Endothelial cell of umbilical vein (primary cell): ENCODE data around the gene ADCY9. TPM values are rescaled to one million over a fixed set of nuclear protein-coding genes. Genes with fewer than 3 reads are reported as not detected.

ENCODE experiments used
- BruUV-seq: library from RNA; stranded (reverse); fragments of 400-500 nt; replicated peaks from 2 replicates; lab custom pipeline; 2021; lab: Mats Ljungman, UMichigan
- CTCF ChIA-PET: fragments of 300-600, 350-600 bp; sonication (Branson Sonifier 250); formaldehyde crosslinking; loops from one replicate; lab custom pipeline; 2021; ENCODE audit warnings: antibody characterized with exemption, inconsistent platforms; lab: Charles Lee
- POLR2A ChIA-PET: fragments of 300-600, 350-600 bp; sonication (Branson Sonifier 250); formaldehyde crosslinking; loops from one replicate; lab custom pipeline; 2021; ENCODE audit warnings: antibody characterized with exemption, inconsistent platforms; lab: Charles Lee
- DNase-seq: peaks from one replicate; pipeline ENCODE4 v3.0.0-alpha.2; 2011; ENCODE audit warnings: low read depth, low spot score
- FAIRE-seq: peaks from 2 replicates; lab custom pipeline; 2011; peaks lifted over from hg19 to GRCh38; lab: Jason Lieb, UNC
- H2AFZ ChIP-seq: 2 replicates; pipeline ENCODE4 v1.6.0; 2012; ENCODE audit warnings: low read depth, low read length, control low read depth, inconsistent platforms
- H3K27ac ChIP-seq: 2 replicates; pipeline ENCODE4 v1.5.1; 2011; ENCODE audit warnings: low read depth, mild to moderate bottlenecking, control low read depth, low read length, moderate library complexity; ENCODE audit not compliant: insufficient read depth
- H3K27me3 ChIP-seq, 2 experiments: 2 replicates each; pipeline versions ENCODE4 v1.6.0 to v1.6.1; 2011; ENCODE audit warnings: low read length in 2 of 2, mixed read lengths in 1 of 2; ENCODE audit not compliant: control insufficient read depth in 2 of 2, insufficient read depth in 2 of 2
- H3K36me3 ChIP-seq, 2 experiments: 2 replicates in 1 of 2; 3 replicates in 1 of 2; pipeline ENCODE4 v1.5.1; 2011; ENCODE audit warnings: low read length in 2 of 2, mild to moderate bottlenecking in 1 of 2, moderate library complexity in 1 of 2; ENCODE audit not compliant: control insufficient read depth in 2 of 2, insufficient read depth in 2 of 2; ENCODE audit errors: extremely low read depth in 1 of 2
- H3K4me1 ChIP-seq: 3 replicates; pipeline ENCODE4 v1.5.1; 2011; ENCODE audit warnings: mild to moderate bottlenecking, low read length; ENCODE audit not compliant: control insufficient read depth, insufficient read depth; ENCODE audit errors: extremely low read depth
- H3K4me2 ChIP-seq: 2 replicates; pipeline ENCODE4 v1.6.1; 2011; ENCODE audit warnings: low read length, control low read depth, mixed read lengths; ENCODE audit not compliant: insufficient read depth
- H3K4me3 ChIP-seq, 3 experiments: fragments of 200-600 bp in 1 of 3; sonication (generic), shearing (Covaris generic) in 1 of 3; replicated peaks in 1 of 3; 2 replicates each; pipeline ENCODE4 v1.5.1; 2011 to 2016; ENCODE audit warnings: control low read depth in 3 of 3, low read length in 3 of 3, mild to moderate bottlenecking in 2 of 3, inconsistent platforms in 1 of 3, low read depth in 1 of 3, moderate library complexity in 1 of 3; ENCODE audit not compliant: insufficient read depth in 1 of 3
- H3K79me2 ChIP-seq: 2 replicates; pipeline ENCODE4 v1.6.0; 2012; ENCODE audit warnings: low read length, inconsistent platforms; ENCODE audit not compliant: control insufficient read depth, insufficient read depth
- H3K9ac ChIP-seq: replicated peaks from 2 replicates; pipeline ENCODE3; 2011; ENCODE audit warnings: low read length, control low read depth; ENCODE audit not compliant: insufficient read depth; ENCODE audit errors: extremely low read depth
- H3K9me1 ChIP-seq: replicated peaks from 3 replicates; pipeline ENCODE4 v1.6.0; 2011; ENCODE audit warnings: mild to moderate bottlenecking, low read length; ENCODE audit not compliant: control insufficient read depth, insufficient read depth; ENCODE audit errors: extremely low read depth
- H3K9me3 ChIP-seq: replicated peaks from 2 replicates; pipeline ENCODE4 v1.5.1; 2012; ENCODE audit warnings: low read length, inconsistent platforms; ENCODE audit not compliant: control insufficient read depth, insufficient read depth
- H4K20me1 ChIP-seq: replicated peaks from 2 replicates; pipeline ENCODE3; 2011; ENCODE audit warnings: mild to moderate bottlenecking, low read length; ENCODE audit not compliant: control insufficient read depth, insufficient read depth; ENCODE audit errors: extremely low read depth
- EZH2 ChIP-seq: IDR thresholded peaks from 2 replicates; pipeline ENCODE4 v1.6.1; 2012; ENCODE audit warnings: borderline replicate concordance, low read depth, mild to moderate bottlenecking, moderate library complexity, low read length, inconsistent platforms; ENCODE audit not compliant: severe bottlenecking
- GATA2 ChIP-seq: IDR thresholded peaks from 2 replicates; pipeline ENCODE4 v1.7.0; 2011; ENCODE audit warnings: low read depth, mild to moderate bottlenecking, moderate library complexity, mixed read lengths, low read length; ENCODE audit not compliant: insufficient read length, insufficient read depth
- JUN ChIP-seq: IDR thresholded peaks from 2 replicates; pipeline ENCODE4 v1.6.1; 2011; ENCODE audit warnings: borderline replicate concordance, low read depth; ENCODE audit not compliant: insufficient read length, insufficient read depth
- MAX ChIP-seq: IDR thresholded peaks from 2 replicates; pipeline ENCODE4 v1.6.1; 2011; ENCODE audit not compliant: insufficient read depth, insufficient read length
- MYC ChIP-seq: IDR thresholded peaks from one replicate; pipeline ENCODE4 v1.6.1; 2011; ENCODE audit warnings: mild to moderate bottlenecking, low read depth, low read length
- POLR2AphosphoS5 ChIP-seq: IDR thresholded peaks from 2 replicates; pipeline ENCODE4 v1.6.1; 2012; ENCODE audit warnings: low read depth, mild to moderate bottlenecking, control low read depth, low read length, moderate library complexity; ENCODE audit not compliant: insufficient read depth
- dilution Hi-C: fragments of 300-500 bp; cut with MboI; formaldehyde crosslinking; loops from one replicate; pipeline ENCODE4 v1.15.0; 2019; ENCODE audit warnings: low sequenced_read_pairs; ENCODE audit not compliant: extremely low pct_ligation_motif_present
- intact Hi-C: fragments of 100-400 bp; cut with micrococcal nuclease; formaldehyde crosslinking; loops from one replicate; pipeline ENCODE4 v1.10.0; 2022
- polyA plus RNA-seq, 4 experiments: library from polyadenylated mRNA; depleted of rRNA in 3 of 4; stranded (reverse) in 3 of 4; unstranded in 1 of 4; fragments of >200 nt; gene quantifications; 2 replicates each; pipeline versions ENCODE4 v1.2.1 to v1.2.3, GENCODE V29; 2011 to 2012; ENCODE audit warnings: missing spikeins in 1 of 4
- total RNA-seq: library from RNA; stranded (reverse); gene quantifications from 2 replicates; pipeline ENCODE4 v1.2.3, GENCODE V29; 2021
- TF ChIP-seq, protein P1 (sequence below), 2 donors: IDR thresholded peaks; 1 replicate in 1 of 2; 2 replicates in 1 of 2; pipeline ENCODE4 v1.5.1; 2011; ENCODE audit warnings: low read length in 2 of 2, mild to moderate bottlenecking in 2 of 2, moderate library complexity in 2 of 2, control low read depth in 1 of 2, inconsistent platforms in 1 of 2, low read depth in 1 of 2; ENCODE audit not compliant: insufficient read depth in 1 of 2; ENCODE audit errors: extremely low read depth in 1 of 2

The ADCY9 gene
- total and polyA plus RNA-seq, 2 donors (not counting 3 experiments of a cell fraction or from before 2014, with no cell fraction given), result 6.8 to 14.0 TPM

GRCh38 chr16:3974751-3975150, 141.5 kb downstream of the ADCY9 start:
- Histone ChIP-seq H3K9me1 (no peaks in the 10 kb centered on the region), H3K79me2 (no peaks in the 10 kb centered on the region), H3K4me1 (no peaks in the 10 kb centered on the region), H3K4me2 (no peak overlapping the region), H3K9ac (no peak overlapping the region), H3K4me3 (no peak overlapping the region), H3K27ac (no peak overlapping the region), H2AFZ (no peak overlapping the region), H3K36me3 (no peaks in the 10 kb centered on the region), H4K20me1 (no peaks in the 10 kb centered on the region), H3K27me3 (no peaks in the 10 kb centered on the region), H3K9me3 (no peaks in the 10 kb centered on the region)
- DNase-seq (no peak), FAIRE-seq (no peak)
- TF ChIP-seq JUN (no peak), POLR2AphosphoS5 (no peak), GATA2 (no peak), EZH2 (no peak)
- TF ChIP-seq, protein P1, sequence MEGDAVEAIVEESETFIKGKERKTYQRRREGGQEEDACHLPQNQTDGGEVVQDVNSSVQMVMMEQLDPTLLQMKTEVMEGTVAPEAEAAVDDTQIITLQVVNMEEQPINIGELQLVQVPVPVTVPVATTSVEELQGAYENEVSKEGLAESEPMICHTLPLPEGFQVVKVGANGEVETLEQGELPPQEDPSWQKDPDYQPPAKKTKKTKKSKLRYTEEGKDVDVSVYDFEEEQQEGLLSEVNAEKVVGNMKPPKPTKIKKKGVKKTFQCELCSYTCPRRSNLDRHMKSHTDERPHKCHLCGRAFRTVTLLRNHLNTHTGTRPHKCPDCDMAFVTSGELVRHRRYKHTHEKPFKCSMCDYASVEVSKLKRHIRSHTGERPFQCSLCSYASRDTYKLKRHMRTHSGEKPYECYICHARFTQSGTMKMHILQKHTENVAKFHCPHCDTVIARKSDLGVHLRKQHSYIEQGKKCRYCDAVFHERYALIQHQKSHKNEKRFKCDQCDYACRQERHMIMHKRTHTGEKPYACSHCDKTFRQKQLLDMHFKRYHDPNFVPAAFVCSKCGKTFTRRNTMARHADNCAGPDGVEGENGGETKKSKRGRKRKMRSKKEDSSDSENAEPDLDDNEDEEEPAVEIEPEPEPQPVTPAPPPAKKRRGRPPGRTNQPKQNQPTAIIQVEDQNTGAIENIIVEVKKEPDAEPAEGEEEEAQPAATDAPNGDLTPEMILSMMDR (IDR thresholded peaks at IDR 0.05; ENCODE audit: extremely low read depth in 1 of 2, insufficient read depth in 1 of 2, low read depth in 1 of 2, low read length in 2 of 2), result no peak
- no TSS peak for BruUV-seq
- dilution Hi-C loops (no loop called here), intact Hi-C loops (no loop called here)
- POLR2A ChIA-PET, result no interaction called here
- CTCF ChIA-PET, result interaction anchor here (2.0 to 2.2 kb wide), 2 partner anchors 8 to 279 kb away, joined by 5 read pairs; no protein-coding TSS in a partner anchor

DNA sequence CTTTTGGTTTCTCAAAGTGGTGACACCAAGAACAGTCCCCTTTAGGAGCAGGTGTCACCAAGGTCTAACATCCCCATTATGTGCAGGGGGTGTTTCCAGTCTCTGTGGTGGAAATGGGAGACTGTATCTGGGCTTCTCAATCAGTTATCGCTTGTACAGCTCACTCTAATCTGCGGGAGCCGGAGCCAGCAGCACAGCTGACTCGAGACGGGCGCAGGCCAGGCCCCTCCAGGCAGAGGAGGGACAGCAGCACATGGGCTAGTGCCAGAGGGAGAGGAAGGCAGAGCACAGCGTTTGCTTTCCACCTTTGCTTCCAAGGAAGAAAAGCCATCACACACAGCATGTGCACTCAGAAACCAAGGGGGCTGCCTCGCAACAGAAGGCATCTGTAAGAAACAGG, 144.5 kb downstream of the ADCY9 start:
- no peak overlapping the region for H3K4me2 ChIP-seq
- H3K79me2 ChIP-seq, result no peaks in the 10 kb centered on the region
- no peak for FAIRE-seq
- dilution Hi-C loops (no loop called here), intact Hi-C loops (no loop called here)
- CTCF ChIA-PET, result interaction anchor here (1.7 kb wide), 1 partner anchor 8 kb away, joined by 3 read pairs; no protein-coding TSS in a partner anchor
- DNase-seq, result no peak
- no peaks in the 10 kb centered on the region for H3K9me3 ChIP-seq
- no peaks in the 10 kb centered on the region for H3K36me3 ChIP-seq
- TF ChIP-seq MAX, result no peak
- no peak for TF ChIP-seq EZH2
- no peak for TF ChIP-seq POLR2AphosphoS5
- TF ChIP-seq MYC, result no peak
- no peak for TF ChIP-seq JUN
- POLR2A ChIA-PET, result no interaction called here
- H3K4me1 ChIP-seq, result no peaks in the 10 kb centered on the region
- no peaks in the 10 kb centered on the region for H4K20me1 ChIP-seq
- no peak overlapping the region for H3K27ac ChIP-seq
- no peak overlapping the region for H3K4me3 ChIP-seq
- no peak overlapping the region for H2AFZ ChIP-seq
- no peaks in the 10 kb centered on the region for H3K27me3 ChIP-seq
- no peaks in the 10 kb centered on the region for H3K9me1 ChIP-seq
- BruUV-seq, result no TSS peak
- H3K9ac ChIP-seq, result no peak overlapping the region
